ENCODE measurements around the gene MLN.

MLN gene

GRCh38 chr6:33752646-33753015 lies 51.2 kb downstream of the MLN start:
- no peak for DNase-seq

GRCh38 chr6:33751771-33752645 lies 51.8 kb downstream of the MLN start:
- no peak for DNase-seq

- DNase-seq: no peak
Observed at GRCh38 chr6:33750244-33750991, 53.4 kb downstream of the MLN start.

GRCh38 chr6:33749401-33749800 lies 54.4 kb downstream of the MLN start:
- DNase-seq: no peak

- no peak for DNase-seq
Observed at GRCh38 chr6:33748841-33749240, 55.0 kb downstream of the MLN start.

GRCh38 chr6:33747823-33748222 lies 56.0 kb downstream of the MLN start:
- no peak for DNase-seq

GRCh38 chr6:33746651-33747100 lies 57.1 kb downstream of the MLN start, which contains the start of gene IP6K3:
TSS of gene IP6K3 (minus strand) at chr6:33746905. CDS start at chr6:33735476, 11,429 bp downstream.
- DNase-seq: no peak

GRCh38 chr6:33746036-33746600 lies 57.7 kb downstream of the MLN start:
- DNase-seq: peak; percentile 61

GRCh38 chr6:33745548-33745947 lies 58.3 kb downstream of the MLN start:
- no peak for DNase-seq

- no peak for DNase-seq
Observed at GRCh38 chr6:33744895-33745546, 58.8 kb downstream of the MLN start.

All from fibroblast of skin of scalp (primary cell).